GM20000 (cell line): Measurements from ENCODE around the gene KCNG2.

Experiments used
- DNase-seq: peaks from one replicate; pipeline ENCODE4 v3.0.0; 2012; ENCODE audit warnings: low spot score
- CTCF ChIP-seq: IDR thresholded peaks from 2 replicates; pipeline ENCODE4 v1.5.1; 2012; ENCODE audit warnings: mild to moderate bottlenecking, control low read depth; ENCODE audit errors: extremely low read depth, missing control alignments

Gene KCNG2

DNA sequence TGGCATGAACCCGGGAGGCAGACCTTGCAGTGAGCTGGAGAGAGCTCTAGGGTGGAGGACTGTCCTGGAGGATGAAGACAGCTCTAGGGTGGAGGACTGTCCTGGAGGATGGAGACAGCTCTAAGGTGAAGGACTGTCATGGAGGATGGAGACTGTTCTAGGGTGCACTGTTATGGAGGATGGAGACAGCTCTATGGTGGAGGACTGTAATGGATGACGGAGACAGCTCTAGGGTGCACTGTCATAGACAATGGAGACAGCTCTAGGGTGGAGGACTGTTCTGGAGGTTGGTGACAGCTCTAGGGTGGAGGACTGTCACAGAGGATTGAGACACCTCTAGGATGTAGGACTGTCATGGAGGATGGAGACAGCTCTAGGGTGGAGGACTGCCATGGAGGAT is 21.1 kb upstream of the KCNG2 start:
- no peak for DNase-seq
- no peak for TF ChIP-seq CTCF

DNA sequence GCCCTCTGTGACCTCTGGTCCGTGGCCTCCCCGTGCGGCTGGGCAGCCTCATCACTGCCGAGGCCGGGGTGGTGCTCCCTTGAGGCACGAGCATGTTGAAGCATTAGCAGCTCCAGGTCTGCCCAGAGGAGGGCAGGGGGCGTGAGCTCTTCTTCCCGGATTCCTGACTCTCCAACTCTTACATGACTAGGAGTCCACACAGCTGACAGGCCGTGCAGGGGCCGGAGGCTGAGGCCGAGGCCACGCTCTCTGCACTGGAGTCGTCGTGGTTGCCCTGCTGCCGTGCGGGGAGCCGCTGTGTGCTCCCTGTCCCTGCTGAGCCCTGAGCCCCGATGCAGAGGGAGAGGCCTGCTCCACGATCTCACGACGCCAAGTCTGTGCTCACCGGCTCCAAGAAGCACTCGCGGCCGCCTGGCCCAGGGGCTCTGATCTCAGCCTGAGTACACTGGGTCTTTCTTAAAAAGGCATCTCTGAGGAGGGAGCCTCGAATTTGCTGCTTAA is 19.4 kb upstream of the KCNG2 start:
- no peak for DNase-seq
- no peak for TF ChIP-seq CTCF

GRCh38 chr18:79779021-79779699 is 18.6 kb upstream of the KCNG2 start:
- no peak for TF ChIP-seq CTCF
- no peak for DNase-seq

DNA sequence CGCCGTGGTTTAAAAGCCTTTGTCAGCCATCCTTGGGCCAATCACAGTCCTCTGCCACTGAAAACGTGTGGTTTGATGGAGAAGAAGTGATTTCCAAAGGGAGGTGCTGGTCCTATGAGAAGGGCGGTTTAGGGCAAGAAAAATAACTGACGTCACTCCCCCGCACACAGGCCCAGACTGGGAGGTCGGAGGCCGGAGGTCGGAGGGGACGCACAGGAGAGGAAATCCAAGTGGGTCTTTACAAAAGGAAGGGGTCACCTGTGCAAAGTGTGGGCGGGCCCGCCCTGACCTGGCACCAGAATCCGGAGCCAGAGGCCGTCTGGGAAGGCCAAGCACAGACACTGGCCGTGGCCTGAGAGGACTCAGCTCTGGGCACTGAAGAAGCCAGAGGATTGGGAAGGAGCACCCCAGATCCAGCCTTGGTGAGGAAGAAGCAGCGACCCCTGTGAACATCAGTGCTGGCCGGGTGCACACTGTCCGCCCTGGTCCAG is 18.0 kb upstream of the KCNG2 start:
- DNase-seq = no peak
- TF ChIP-seq CTCF = no peak

GRCh38 chr18:79780547-79780946 is 17.2 kb upstream of the KCNG2 start:
- no peak for DNase-seq
- no peak for TF ChIP-seq CTCF

DNA sequence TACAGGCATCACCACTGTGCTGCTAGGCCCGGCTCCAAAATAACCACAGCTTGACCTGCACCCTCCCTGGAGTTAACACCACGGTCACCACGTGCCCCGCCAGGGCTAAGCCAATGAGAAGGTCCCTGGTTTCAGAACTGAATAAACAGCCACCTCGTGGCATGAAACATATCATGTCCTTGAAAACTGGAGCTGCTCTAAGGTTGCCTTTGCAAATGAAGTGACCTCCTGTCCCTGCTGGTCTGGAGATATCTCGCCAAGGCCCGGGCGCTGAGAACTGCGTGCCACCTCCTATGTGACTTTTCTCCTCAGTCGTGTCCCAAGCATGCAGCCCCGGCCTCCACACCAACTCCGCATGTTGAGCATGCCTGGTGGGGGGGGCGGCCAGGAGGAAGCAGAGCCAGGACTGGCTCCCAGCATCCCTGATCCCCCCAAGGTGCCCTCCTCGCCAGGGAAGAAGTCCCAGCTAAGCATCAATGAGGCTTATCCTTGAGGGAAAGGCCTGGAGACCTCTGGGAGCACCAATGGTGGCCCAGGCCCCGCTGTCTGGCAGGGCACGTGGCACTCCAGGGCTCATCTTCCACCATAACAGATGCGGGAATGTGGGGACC is 16.3 kb upstream of the KCNG2 start:
- no peak for DNase-seq
- TF ChIP-seq CTCF = no peak

DNA sequence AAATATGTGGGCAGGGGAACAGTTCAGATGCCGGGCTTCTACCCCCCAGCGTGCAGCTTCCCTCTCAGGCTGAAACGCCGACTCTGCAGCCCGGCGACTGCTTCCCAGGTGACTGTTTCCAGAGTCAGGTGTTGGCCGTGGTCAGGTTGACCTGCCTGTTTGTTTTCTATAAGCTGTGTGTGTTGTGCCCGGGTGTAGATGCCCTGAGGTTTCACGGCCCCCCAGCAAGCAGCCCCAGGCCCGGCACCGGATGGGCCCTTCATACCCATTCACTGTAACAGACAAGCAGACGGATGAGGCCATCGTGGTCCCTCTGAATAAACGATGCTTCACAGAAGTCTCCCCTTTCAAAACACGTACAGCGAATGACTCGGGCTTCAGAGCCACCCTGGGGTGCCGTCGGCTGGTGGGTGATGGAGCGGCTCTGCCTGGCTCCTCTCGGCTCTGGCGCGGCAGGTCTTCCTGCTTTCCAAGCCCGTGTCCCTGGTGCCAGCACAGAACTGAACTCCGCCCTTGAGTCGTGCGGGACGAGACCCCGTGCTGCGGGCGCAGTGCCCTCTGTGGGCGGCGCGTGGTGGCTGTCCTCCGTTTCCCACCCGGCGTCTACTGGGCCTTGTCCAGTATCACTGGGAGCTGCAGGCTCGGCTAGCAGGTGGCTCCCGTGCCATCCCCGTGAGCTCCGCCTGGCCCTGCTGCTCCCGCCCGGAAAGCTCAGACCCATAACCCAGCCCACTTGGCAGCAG is 15.0 kb upstream of the KCNG2 start:
- no peak for TF ChIP-seq CTCF
- DNase-seq = no peak
